ENCODE data around the gene PROS1. TPM values are rescaled to one million over a fixed set of nuclear protein-coding genes. Genes with fewer than 3 reads are reported as not detected.

Gene PROS1
- total RNA-seq, 1 experiment from 2014 or later = 23.4 TPM

DNA sequence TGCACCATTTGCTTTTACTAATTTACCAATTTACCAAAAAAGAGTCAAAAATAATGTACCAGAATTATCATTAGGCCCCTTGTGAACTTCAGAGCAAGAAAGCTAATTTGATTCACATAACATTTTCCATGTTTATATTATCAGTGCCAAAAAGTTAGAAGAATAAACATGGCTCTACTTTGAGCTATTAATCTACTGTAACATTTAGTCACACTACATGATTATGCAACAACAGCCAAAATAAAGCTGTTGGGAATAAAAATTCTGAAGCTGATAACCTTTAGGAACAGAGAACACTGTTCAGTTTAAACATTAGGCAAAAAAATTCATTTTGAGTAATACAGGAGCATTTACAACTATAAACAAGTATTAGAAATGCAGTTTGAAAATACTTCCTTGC is 63.6 kb downstream of the PROS1 start:
- H3K4me1 ChIP-seq = no peaks in the 10 kb centered on the region; the same call in 1 of the 2 replicates
- no TSS peak for BruUV-seq (replicated peaks)
- POLR2A ChIA-PET = no interaction called here

DNA sequence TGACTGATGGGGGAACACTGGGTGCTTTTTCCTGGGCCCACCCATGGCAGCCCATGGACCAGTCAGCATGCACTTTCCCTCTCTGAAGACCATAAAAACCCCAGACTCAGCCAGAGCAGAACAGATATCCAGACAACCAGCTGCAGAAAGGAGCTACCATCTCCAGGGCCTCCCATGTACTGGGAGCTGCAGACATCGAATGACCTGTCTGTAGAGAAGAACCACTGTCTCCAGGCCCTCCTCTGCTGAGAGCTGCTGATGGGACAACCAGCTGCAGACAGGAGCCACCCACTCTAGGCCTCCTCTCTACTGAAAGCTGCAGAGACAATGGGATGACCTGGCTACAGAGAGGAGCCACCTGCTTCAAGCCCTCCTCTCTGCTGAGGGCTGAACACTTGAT is 66.6 kb downstream of the PROS1 start:
- intact Hi-C loops (cut with micrococcal nuclease; ENCODE audit: unreplicated experiment) = loop anchor here (2.0 to 10.0 kb wide), 2 partner anchors 68 to 162 kb away; partner anchors contain the start of gene PROS1
- CTCF ChIA-PET = no interaction called here
- no TSS peak for BruUV-seq (replicated peaks)
- no peaks in the 10 kb centered on the region for H3K4me1 Mint-ChIP-seq (ENCODE audit: low read depth, unreplicated experiment)
- H3K4me1 ChIP-seq = no peaks in the 10 kb centered on the region
- no peak overlapping the region for H3K27ac Mint-ChIP-seq (ENCODE audit: unreplicated experiment)
- POLR2A ChIA-PET = no interaction called here
- DNase-seq = no peak
- H3K4me3 ChIP-seq (ENCODE audit: low read depth, low read length) = no peak overlapping the region
- no peak for TF ChIP-seq CTCF (IDR thresholded peaks at IDR 0.05; ENCODE audit: insufficient read depth in 1 of 2, low read depth in 1 of 2, low read length in 1 of 2, severe bottlenecking in 1 of 2, unreplicated experiment in 1 of 2)
- no peaks in the 10 kb centered on the region for H3K27me3 ChIP-seq (replicated peaks; ENCODE audit: control insufficient read depth, insufficient read depth, low read length)
- no peak overlapping the region for H3K4me3 Mint-ChIP-seq (ENCODE audit: unreplicated experiment)
- no peaks in the 10 kb centered on the region for H3K36me3 Mint-ChIP-seq (ENCODE audit: insufficient read depth, unreplicated experiment)
- no peaks in the 10 kb centered on the region for H3K36me3 ChIP-seq (ENCODE audit: control insufficient read depth, insufficient read depth, low read length)
- no peaks in the 10 kb centered on the region for H3K9me3 ChIP-seq
- H3K9me3 Mint-ChIP-seq (ENCODE audit: unreplicated experiment) = no peaks in the 10 kb centered on the region
- H3K27me3 Mint-ChIP-seq (ENCODE audit: insufficient read depth, unreplicated experiment) = no peaks in the 10 kb centered on the region

More for the DNA sequence above, 63.6 kb downstream of the PROS1 start:
- no peak overlapping the region for H3K27ac Mint-ChIP-seq (ENCODE audit: unreplicated experiment)
- Histone ChIP-seq H3K27me3 (replicated peaks; ENCODE audit: control insufficient read depth, insufficient read depth, low read length) (no peaks in the 10 kb centered on the region), H3K4me3 (ENCODE audit: low read depth, low read length) (no peak overlapping the region), H3K9me3 (no peaks in the 10 kb centered on the region), H3K36me3 (ENCODE audit: control insufficient read depth, insufficient read depth, low read length) (no peaks in the 10 kb centered on the region)
- H3K4me1 Mint-ChIP-seq (ENCODE audit: low read depth, unreplicated experiment) = peaks cover 4% of the 10 kb centered on the region
- no peak for DNase-seq
- intact Hi-C loops (cut with micrococcal nuclease; ENCODE audit: unreplicated experiment) = no loop called here
- TF ChIP-seq CTCF (IDR thresholded peaks at IDR 0.05; ENCODE audit: insufficient read depth in 1 of 2, low read depth in 1 of 2, low read length in 1 of 2, severe bottlenecking in 1 of 2, unreplicated experiment in 1 of 2) = no peak
- CTCF ChIA-PET = no interaction called here
- H3K27me3 Mint-ChIP-seq (ENCODE audit: insufficient read depth, unreplicated experiment) = no peaks in the 10 kb centered on the region
- H3K9me3 Mint-ChIP-seq (ENCODE audit: unreplicated experiment) = no peaks in the 10 kb centered on the region
- H3K4me3 Mint-ChIP-seq (ENCODE audit: unreplicated experiment) = no peak overlapping the region
- H3K36me3 Mint-ChIP-seq (ENCODE audit: insufficient read depth, unreplicated experiment) = no peaks in the 10 kb centered on the region

DNA sequence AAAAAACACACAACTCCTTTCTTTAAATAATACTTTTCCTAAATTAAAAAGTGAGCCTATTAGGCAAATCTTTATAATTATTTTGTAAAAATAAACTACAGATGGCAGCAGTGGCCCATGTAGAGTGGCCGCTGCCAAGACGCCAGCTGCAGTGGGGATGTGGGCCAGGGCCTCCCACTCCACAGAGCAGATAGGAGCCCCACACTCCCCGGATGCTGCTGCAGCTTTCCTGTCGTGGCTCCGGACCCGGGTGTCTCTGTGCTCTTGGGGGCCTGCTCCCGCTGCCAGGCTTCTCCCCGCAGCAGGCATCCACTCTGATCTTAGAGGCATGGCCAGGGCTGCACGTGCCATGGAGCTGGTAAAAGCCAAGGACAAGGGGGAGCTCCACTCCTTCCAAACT is 67.5 kb downstream of the PROS1 start:
- H3K27me3 Mint-ChIP-seq (ENCODE audit: insufficient read depth, unreplicated experiment) = no peaks in the 10 kb centered on the region
- H3K9me3 Mint-ChIP-seq (ENCODE audit: unreplicated experiment) = no peaks in the 10 kb centered on the region
- Histone ChIP-seq H3K4me3 (ENCODE audit: low read depth, low read length) (no peak overlapping the region), H3K27me3 (replicated peaks; ENCODE audit: control insufficient read depth, insufficient read depth, low read length) (no peaks in the 10 kb centered on the region), H3K9me3 (no peaks in the 10 kb centered on the region), H3K4me1 (no peaks in the 10 kb centered on the region), H3K36me3 (ENCODE audit: control insufficient read depth, insufficient read depth, low read length) (no peaks in the 10 kb centered on the region)
- no TSS peak for BruUV-seq (replicated peaks)
- ChIA-PET POLR2A (no interaction called here), CTCF (no interaction called here)
- intact Hi-C loops (cut with micrococcal nuclease; ENCODE audit: unreplicated experiment) = loop anchor here (2.0 to 10.0 kb wide), 2 partner anchors 69 to 163 kb away; partner anchors contain the start of gene PROS1
- H3K4me1 Mint-ChIP-seq (ENCODE audit: low read depth, unreplicated experiment) = no peaks in the 10 kb centered on the region
- TF ChIP-seq CTCF (IDR thresholded peaks at IDR 0.05; ENCODE audit: insufficient read depth in 1 of 2, low read depth in 1 of 2, low read length in 1 of 2, severe bottlenecking in 1 of 2, unreplicated experiment in 1 of 2) = no peak
- H3K27ac Mint-ChIP-seq (ENCODE audit: unreplicated experiment) = no peak overlapping the region
- no peaks in the 10 kb centered on the region for H3K36me3 Mint-ChIP-seq (ENCODE audit: insufficient read depth, unreplicated experiment)
- no peak overlapping the region for H3K4me3 Mint-ChIP-seq (ENCODE audit: unreplicated experiment)
- DNase-seq = no peak
